ENCODE results near the gene SLBP.

DNA sequence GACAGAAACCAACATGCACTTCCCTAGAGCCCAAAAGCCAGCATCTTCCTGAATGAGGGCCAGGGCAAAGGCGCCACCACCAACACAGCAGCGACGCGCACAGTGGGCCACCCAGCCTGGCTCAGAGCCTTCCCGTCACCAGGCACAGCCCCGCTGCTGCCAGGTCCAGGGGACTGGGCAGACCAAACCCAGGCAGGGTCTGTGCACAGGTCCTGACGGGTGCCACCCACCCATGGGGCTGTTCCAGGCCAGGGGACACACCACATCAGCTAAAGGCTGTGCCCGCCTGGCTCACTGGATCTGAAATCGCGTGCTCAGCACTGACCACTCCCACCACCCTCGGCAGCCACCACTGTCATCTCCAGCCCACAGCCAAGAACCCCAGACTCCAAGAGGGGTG lies 41.8 kb downstream of the SLBP start:
- TF ChIP-seq, protein P1, sequence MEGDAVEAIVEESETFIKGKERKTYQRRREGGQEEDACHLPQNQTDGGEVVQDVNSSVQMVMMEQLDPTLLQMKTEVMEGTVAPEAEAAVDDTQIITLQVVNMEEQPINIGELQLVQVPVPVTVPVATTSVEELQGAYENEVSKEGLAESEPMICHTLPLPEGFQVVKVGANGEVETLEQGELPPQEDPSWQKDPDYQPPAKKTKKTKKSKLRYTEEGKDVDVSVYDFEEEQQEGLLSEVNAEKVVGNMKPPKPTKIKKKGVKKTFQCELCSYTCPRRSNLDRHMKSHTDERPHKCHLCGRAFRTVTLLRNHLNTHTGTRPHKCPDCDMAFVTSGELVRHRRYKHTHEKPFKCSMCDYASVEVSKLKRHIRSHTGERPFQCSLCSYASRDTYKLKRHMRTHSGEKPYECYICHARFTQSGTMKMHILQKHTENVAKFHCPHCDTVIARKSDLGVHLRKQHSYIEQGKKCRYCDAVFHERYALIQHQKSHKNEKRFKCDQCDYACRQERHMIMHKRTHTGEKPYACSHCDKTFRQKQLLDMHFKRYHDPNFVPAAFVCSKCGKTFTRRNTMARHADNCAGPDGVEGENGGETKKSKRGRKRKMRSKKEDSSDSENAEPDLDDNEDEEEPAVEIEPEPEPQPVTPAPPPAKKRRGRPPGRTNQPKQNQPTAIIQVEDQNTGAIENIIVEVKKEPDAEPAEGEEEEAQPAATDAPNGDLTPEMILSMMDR (conservative IDR thresholded peaks at IDR 0.05) = no peak
- TF ChIP-seq ZFX (IDR thresholded peaks at IDR 0.05) = no peak
